Neural cell (in vitro differentiated cells): ENCODE measurements around the gene PTN. TPM values are rescaled to one million over a fixed set of nuclear protein-coding genes. Genes with fewer than 3 reads are reported as not detected.
"Not testable (repeated sequence)": the region's sequence is repeated elsewhere in the genome, so short reads cannot be mapped to it uniquely, and the experiment has no call there.

ENCODE experiments used
- H2AFZ ChIP-seq: fragments of 200-600, 300-800 bp; sonication (generic), shearing (Covaris generic); 2 replicates; pipeline ENCODE4 v1.6.0; 2014; ENCODE audit warnings: low read depth, mild to moderate bottlenecking, antibody characterized with exemption, low read length, moderate library complexity
- H3F3A ChIP-seq: fragments of 200-600 bp; shearing (Covaris generic); 2 replicates; pipeline ENCODE4 v1.6.1; 2016; ENCODE audit warnings: mild to moderate bottlenecking, moderate library complexity, mixed read lengths, antibody characterized with exemption, low read length; ENCODE audit not compliant: insufficient read depth, poor library complexity, severe bottlenecking
- H3K27ac ChIP-seq: fragments of 200-600, 300-800 bp; sonication (generic), shearing (Covaris generic); 2 replicates; pipeline ENCODE4 v1.5.1; 2014; ENCODE audit warnings: mild to moderate bottlenecking, low read length, moderate library complexity
- H3K27me3 ChIP-seq: fragments of 300-800, 200-600 bp; sonication (generic), shearing (Covaris generic); 2 replicates; pipeline ENCODE4 v1.6.0; 2014; ENCODE audit warnings: mild to moderate bottlenecking, low read depth, low read length, moderate library complexity; ENCODE audit not compliant: insufficient read depth
- H3K36me3 ChIP-seq: fragments of 300-800, 200-600 bp; sonication (generic), shearing (Covaris generic); 2 replicates; pipeline ENCODE4 v1.5.1; 2014; ENCODE audit warnings: mild to moderate bottlenecking, antibody characterized with exemption, low read length, moderate library complexity; ENCODE audit not compliant: insufficient read depth
- H3K4me2 ChIP-seq: fragments of 300-800, 200-600 bp; sonication (generic), shearing (Covaris generic); 2 replicates; pipeline ENCODE4 v1.6.0; 2014; ENCODE audit warnings: mild to moderate bottlenecking, low read length
- H3K4me3 ChIP-seq: fragments of 300-800, 200-600 bp; sonication (generic), shearing (Covaris generic); 2 replicates; pipeline ENCODE4 v1.5.1; 2014; ENCODE audit warnings: mild to moderate bottlenecking, low read length, moderate library complexity
- H3K79me2 ChIP-seq: fragments of 200-600 bp; shearing (Covaris generic); replicated peaks from 2 replicates; pipeline ENCODE4 v1.6.0; 2014; ENCODE audit warnings: mild to moderate bottlenecking, low read length, moderate library complexity; ENCODE audit not compliant: insufficient read depth
- H3K9ac ChIP-seq: fragments of 300-800, 200-600 bp; sonication (generic), shearing (Covaris generic); 2 replicates; pipeline ENCODE4 v1.6.1; 2016; ENCODE audit warnings: mild to moderate bottlenecking, low read length, mixed read lengths
- H3K9me2 ChIP-seq: fragments of 200-600 bp; shearing (Covaris generic); 2 replicates; pipeline ENCODE4 v1.6.1; 2016; ENCODE audit warnings: mild to moderate bottlenecking, low read length, mixed read lengths; ENCODE audit not compliant: insufficient read depth
- H3K9me3 ChIP-seq: fragments of 200-600, 300-800 bp; sonication (generic), shearing (Covaris generic); 2 replicates; pipeline ENCODE4 v1.6.1; 2016; ENCODE audit warnings: mild to moderate bottlenecking, mixed run types, low read length, moderate library complexity, mixed read lengths
- H4K20me1 ChIP-seq: fragments of 200-600 bp; shearing (Covaris generic); 2 replicates; pipeline ENCODE4 v1.6.1; 2016; ENCODE audit warnings: mild to moderate bottlenecking, mixed run types; ENCODE audit not compliant: insufficient read depth
- EP300 ChIP-seq: fragments of 450-650 bp; conservative IDR thresholded peaks from 2 replicates; pipeline ENCODE4 v1.6.1; 2014; ENCODE audit warnings: antibody characterized with exemption, mild to moderate bottlenecking, moderate library complexity; ENCODE audit not compliant: poor library complexity, severe bottlenecking
- EZH2 ChIP-seq: fragments of 200-600, 300-800 bp; shearing (Covaris generic), sonication (generic); IDR thresholded peaks from 2 replicates; pipeline ENCODE4 v1.6.1; 2014; ENCODE audit warnings: antibody characterized with exemption, low read length, borderline replicate concordance, mild to moderate bottlenecking; ENCODE audit not compliant: insufficient read depth, poor library complexity, severe bottlenecking
- MXI1 ChIP-seq: fragments of 450-650 bp; conservative IDR thresholded peaks from 2 replicates; pipeline ENCODE4 v1.6.1; 2014; ENCODE audit warnings: antibody characterized with exemption, mild to moderate bottlenecking; ENCODE audit not compliant: poor library complexity, severe bottlenecking
- POLR2AphosphoS5 ChIP-seq: IDR thresholded peaks from 2 replicates; pipeline ENCODE4 v1.6.1; 2012
- RAD21 ChIP-seq: fragments of 450-650 bp; conservative IDR thresholded peaks from 2 replicates; pipeline ENCODE4 v1.6.1; 2014; ENCODE audit warnings: antibody characterized with exemption, mild to moderate bottlenecking, moderate library complexity
- SMC3 ChIP-seq: fragments of 450-650 bp; conservative IDR thresholded peaks from 2 replicates; pipeline ENCODE4 v1.6.1; 2014; ENCODE audit warnings: antibody characterized with exemption, mild to moderate bottlenecking, moderate library complexity; ENCODE audit not compliant: poor library complexity
- TAF1 ChIP-seq: IDR thresholded peaks from 2 replicates; pipeline ENCODE4 v1.6.1; 2012; ENCODE audit warnings: low read depth
- polyA plus RNA-seq: library from polyadenylated mRNA; depleted of rRNA; stranded (reverse); fragments of >200 nt; gene quantifications from 2 replicates; pipeline ENCODE4 v1.2.3, GENCODE V29; 2014
- TF ChIP-seq, protein P1 (sequence below): IDR thresholded peaks from 2 replicates; pipeline ENCODE4 v1.6.1; 2012; ENCODE audit warnings: borderline replicate concordance
- TF ChIP-seq, protein P2 (sequence below): fragments of 450-650 bp; IDR thresholded peaks from 2 replicates; pipeline ENCODE4 v1.5.1; 2014; ENCODE audit warnings: antibody characterized with exemption, mild to moderate bottlenecking, moderate library complexity; ENCODE audit not compliant: poor library complexity, severe bottlenecking

Gene PTN
- polyA plus RNA-seq, 1 donor from 2014 or later = 14.1 TPM

DNA sequence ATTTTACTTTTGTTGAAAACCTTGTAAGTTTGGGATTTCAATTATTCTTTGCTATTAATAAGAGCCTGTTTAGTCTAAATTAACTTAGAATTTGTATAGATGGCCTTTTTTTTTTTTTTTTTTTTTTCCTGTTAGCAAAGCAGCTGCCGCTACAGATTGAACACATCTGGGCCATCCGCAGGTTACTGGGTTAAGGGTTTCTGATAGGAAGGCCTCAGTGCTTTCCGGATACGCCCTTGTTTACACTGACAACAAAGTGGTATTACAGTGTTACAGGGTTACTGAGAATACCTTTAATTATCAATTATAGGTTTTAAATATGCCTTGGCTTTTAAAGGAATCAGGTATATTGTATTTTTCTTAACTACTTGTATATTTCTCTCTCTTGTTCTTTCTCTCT lies 76.8 kb downstream of the PTN start:
- no peaks in the 10 kb centered on the region for H3K79me2 ChIP-seq
- no peak overlapping the region for H3K4me2 ChIP-seq
- no peaks in the 10 kb centered on the region for H3F3A ChIP-seq
- H3K27ac ChIP-seq = no peak overlapping the region
- H4K20me1 ChIP-seq = no peaks in the 10 kb centered on the region
- H3K27me3 ChIP-seq = no peaks in the 10 kb centered on the region
- H3K9me3 ChIP-seq = no peaks in the 10 kb centered on the region
- no peak overlapping the region for H2AFZ ChIP-seq
- no peak overlapping the region for H3K9ac ChIP-seq
- TF ChIP-seq POLR2AphosphoS5 (no peak), RAD21 (no peak), MXI1 (no peak), SMC3 (no peak), EP300 (no peak), TAF1 (no peak), EZH2 (no peak)
- TF ChIP-seq, protein P1, sequence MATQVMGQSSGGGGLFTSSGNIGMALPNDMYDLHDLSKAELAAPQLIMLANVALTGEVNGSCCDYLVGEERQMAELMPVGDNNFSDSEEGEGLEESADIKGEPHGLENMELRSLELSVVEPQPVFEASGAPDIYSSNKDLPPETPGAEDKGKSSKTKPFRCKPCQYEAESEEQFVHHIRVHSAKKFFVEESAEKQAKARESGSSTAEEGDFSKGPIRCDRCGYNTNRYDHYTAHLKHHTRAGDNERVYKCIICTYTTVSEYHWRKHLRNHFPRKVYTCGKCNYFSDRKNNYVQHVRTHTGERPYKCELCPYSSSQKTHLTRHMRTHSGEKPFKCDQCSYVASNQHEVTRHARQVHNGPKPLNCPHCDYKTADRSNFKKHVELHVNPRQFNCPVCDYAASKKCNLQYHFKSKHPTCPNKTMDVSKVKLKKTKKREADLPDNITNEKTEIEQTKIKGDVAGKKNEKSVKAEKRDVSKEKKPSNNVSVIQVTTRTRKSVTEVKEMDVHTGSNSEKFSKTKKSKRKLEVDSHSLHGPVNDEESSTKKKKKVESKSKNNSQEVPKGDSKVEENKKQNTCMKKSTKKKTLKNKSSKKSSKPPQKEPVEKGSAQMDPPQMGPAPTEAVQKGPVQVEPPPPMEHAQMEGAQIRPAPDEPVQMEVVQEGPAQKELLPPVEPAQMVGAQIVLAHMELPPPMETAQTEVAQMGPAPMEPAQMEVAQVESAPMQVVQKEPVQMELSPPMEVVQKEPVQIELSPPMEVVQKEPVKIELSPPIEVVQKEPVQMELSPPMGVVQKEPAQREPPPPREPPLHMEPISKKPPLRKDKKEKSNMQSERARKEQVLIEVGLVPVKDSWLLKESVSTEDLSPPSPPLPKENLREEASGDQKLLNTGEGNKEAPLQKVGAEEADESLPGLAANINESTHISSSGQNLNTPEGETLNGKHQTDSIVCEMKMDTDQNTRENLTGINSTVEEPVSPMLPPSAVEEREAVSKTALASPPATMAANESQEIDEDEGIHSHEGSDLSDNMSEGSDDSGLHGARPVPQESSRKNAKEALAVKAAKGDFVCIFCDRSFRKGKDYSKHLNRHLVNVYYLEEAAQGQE = no peak
- TF ChIP-seq, protein P2, sequence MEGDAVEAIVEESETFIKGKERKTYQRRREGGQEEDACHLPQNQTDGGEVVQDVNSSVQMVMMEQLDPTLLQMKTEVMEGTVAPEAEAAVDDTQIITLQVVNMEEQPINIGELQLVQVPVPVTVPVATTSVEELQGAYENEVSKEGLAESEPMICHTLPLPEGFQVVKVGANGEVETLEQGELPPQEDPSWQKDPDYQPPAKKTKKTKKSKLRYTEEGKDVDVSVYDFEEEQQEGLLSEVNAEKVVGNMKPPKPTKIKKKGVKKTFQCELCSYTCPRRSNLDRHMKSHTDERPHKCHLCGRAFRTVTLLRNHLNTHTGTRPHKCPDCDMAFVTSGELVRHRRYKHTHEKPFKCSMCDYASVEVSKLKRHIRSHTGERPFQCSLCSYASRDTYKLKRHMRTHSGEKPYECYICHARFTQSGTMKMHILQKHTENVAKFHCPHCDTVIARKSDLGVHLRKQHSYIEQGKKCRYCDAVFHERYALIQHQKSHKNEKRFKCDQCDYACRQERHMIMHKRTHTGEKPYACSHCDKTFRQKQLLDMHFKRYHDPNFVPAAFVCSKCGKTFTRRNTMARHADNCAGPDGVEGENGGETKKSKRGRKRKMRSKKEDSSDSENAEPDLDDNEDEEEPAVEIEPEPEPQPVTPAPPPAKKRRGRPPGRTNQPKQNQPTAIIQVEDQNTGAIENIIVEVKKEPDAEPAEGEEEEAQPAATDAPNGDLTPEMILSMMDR = no peak
- no peaks in the 10 kb centered on the region for H3K9me2 ChIP-seq
- no peaks in the 10 kb centered on the region for H3K36me3 ChIP-seq
- H3K4me3 ChIP-seq = no peak overlapping the region

DNA sequence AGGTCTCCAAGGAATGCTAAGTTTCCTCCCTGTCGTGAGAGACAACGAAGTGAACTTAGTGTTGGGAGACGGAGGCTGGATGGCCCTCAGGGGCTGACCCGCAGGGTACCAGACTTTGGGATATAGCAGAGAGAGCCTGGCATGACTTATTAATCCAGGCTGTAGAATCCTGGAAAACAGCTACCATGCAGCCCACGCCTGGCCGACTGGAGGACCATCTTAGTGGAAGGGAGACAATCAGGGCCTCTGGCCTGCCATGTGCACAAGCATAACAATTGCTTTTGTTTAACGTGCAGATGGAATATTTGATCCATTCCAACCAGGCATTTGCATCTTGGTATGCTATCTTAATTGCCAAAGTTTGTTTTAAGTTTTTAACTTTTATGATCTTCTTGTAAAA lies 78.1 kb downstream of the PTN start:
- not testable (repeated sequence) for H4K20me1 ChIP-seq, H3K9me3 ChIP-seq, H3K9ac ChIP-seq, H3K27me3 ChIP-seq, H3K4me3 ChIP-seq, H2AFZ ChIP-seq, H3K9me2 ChIP-seq, H3K79me2 ChIP-seq, H3K27ac ChIP-seq, H3K4me2 ChIP-seq, H3F3A ChIP-seq, H3K36me3 ChIP-seq

DNA sequence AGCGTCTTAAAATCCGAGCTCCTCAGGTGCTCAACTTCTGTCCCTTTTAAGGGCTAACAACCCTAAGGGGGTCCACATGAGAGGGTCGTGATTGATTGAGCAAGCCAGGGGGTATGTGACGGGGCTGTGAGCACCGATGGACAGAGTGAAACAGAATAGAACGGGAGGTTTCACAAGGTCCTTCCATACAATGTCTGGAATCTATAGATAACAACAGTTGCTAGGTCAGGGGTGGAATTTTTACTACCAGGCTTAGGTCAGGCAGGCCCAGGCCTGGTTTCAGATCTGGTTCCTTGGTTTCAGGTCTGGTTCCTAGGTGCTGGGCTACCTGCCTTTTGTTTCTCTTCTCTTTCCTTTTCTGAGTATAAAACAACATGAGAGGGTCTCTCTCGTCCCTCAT lies 80.9 kb downstream of the PTN start:
- Histone ChIP-seq H3K27me3 (no peaks in the 10 kb centered on the region), H3K9me3 (no peaks in the 10 kb centered on the region), H3K9ac (no peak overlapping the region), H3K36me3 (no peaks in the 10 kb centered on the region), H3K79me2 (no peaks in the 10 kb centered on the region), H3K9me2 (no peaks in the 10 kb centered on the region), H3K4me2 (no peak overlapping the region), H4K20me1 (no peaks in the 10 kb centered on the region), H2AFZ (no peak overlapping the region), H3K4me3 (no peak overlapping the region), H3K27ac (no peak overlapping the region), H3F3A (no peaks in the 10 kb centered on the region)
- TF ChIP-seq SMC3 = no peak
- no peak for TF ChIP-seq EZH2
- TF ChIP-seq RAD21 = no peak
- TF ChIP-seq, protein P1 = no peak
- TF ChIP-seq POLR2AphosphoS5 = no peak
- TF ChIP-seq, protein P2 = no peak
- TF ChIP-seq EP300 = no peak
- no peak for TF ChIP-seq TAF1
- no peak for TF ChIP-seq MXI1
